Glutamatergic neuron (in vitro differentiated cells): ENCODE results near the gene SLC26A11. TPM values are rescaled to one million over a fixed set of nuclear protein-coding genes. Genes with fewer than 3 reads are reported as not detected.
"Not testable (repeated sequence)": the region's sequence is repeated elsewhere in the genome, so short reads cannot be mapped to it uniquely, and the experiment has no call there.

Experiments used
- DNase-seq: peaks from one replicate; pipeline ENCODE4 v3.0.0; 2022
- H3K27ac Mint-ChIP-seq: one replicate; pipeline ENCODE4 v1.8.0; 2020; ENCODE audit warnings: mild to moderate bottlenecking, mixed read lengths, inconsistent platforms; ENCODE audit not compliant: unreplicated experiment
- H3K27me3 Mint-ChIP-seq: one replicate; pipeline ENCODE4 v1.8.0; 2020; ENCODE audit warnings: mild to moderate bottlenecking, moderate library complexity, mixed read lengths, inconsistent platforms; ENCODE audit not compliant: unreplicated experiment
- H3K36me3 Mint-ChIP-seq: one replicate; pipeline ENCODE4 v1.8.0; 2020; ENCODE audit warnings: mild to moderate bottlenecking, mixed read lengths, inconsistent platforms; ENCODE audit not compliant: unreplicated experiment
- H3K4me1 Mint-ChIP-seq: one replicate; pipeline ENCODE4 v1.8.0; 2020; ENCODE audit warnings: mild to moderate bottlenecking, low read depth, mixed read lengths, inconsistent platforms; ENCODE audit not compliant: unreplicated experiment
- H3K4me3 Mint-ChIP-seq: one replicate; pipeline ENCODE4 v1.8.0; 2020; ENCODE audit warnings: mild to moderate bottlenecking, mixed read lengths, inconsistent platforms; ENCODE audit not compliant: unreplicated experiment
- H3K9me3 Mint-ChIP-seq: one replicate; pipeline ENCODE4 v1.8.0; 2020; ENCODE audit warnings: mild to moderate bottlenecking, moderate library complexity, mixed read lengths, inconsistent platforms; ENCODE audit not compliant: unreplicated experiment
- total RNA-seq: library from RNA; stranded (reverse); fragmentation: NEBNext Ultra II Directional; extraction: Animal tissue kit (Norgen Biotek cat#: 25700); gene quantifications from one replicate; pipeline ENCODE4 v1.2.1, GENCODE V29; 2021; ENCODE audit not compliant: unreplicated experiment
- TF ChIP-seq, protein P1 (sequence below): fragments of 200-600 bp; sonication (generic); IDR thresholded peaks from one replicate; pipeline ENCODE4 v1.5.0; 2021; ENCODE audit not compliant: partially characterized antibody, unreplicated experiment

SLC26A11 gene
- total RNA-seq, 1 donor from 2014 or later, result 15.9 TPM

DNA sequence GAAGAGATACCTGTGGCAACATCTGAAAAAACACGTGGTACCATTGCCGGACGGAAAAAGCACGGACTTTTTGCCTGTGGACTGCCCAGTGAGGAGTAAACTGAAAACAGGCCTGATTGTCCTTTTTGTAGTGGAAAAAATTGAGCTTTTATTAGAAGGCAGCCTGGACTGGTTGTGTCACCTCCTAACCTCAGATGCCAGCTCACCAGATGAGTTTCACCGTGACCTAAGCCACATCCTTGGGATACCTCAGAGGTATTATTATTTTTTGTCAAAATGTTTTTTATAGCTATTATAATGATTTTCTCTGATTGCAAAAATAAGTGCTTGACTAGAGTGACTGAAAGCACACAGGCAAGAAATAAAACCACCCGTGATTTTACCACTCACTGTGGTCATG is 75.3 kb downstream of the SLC26A11 start:
- Mint-ChIP-seq H3K27me3 (peaks cover 2% of the 10 kb centered on the region), H3K9me3 (no peaks in the 10 kb centered on the region), H3K4me3 (no peak overlapping the region), H3K36me3 (peaks cover 6% of the 10 kb centered on the region), H3K27ac (no peak overlapping the region), H3K4me1 (no peaks in the 10 kb centered on the region)
- DNase-seq, result no peak
- TF ChIP-seq, protein P1, sequence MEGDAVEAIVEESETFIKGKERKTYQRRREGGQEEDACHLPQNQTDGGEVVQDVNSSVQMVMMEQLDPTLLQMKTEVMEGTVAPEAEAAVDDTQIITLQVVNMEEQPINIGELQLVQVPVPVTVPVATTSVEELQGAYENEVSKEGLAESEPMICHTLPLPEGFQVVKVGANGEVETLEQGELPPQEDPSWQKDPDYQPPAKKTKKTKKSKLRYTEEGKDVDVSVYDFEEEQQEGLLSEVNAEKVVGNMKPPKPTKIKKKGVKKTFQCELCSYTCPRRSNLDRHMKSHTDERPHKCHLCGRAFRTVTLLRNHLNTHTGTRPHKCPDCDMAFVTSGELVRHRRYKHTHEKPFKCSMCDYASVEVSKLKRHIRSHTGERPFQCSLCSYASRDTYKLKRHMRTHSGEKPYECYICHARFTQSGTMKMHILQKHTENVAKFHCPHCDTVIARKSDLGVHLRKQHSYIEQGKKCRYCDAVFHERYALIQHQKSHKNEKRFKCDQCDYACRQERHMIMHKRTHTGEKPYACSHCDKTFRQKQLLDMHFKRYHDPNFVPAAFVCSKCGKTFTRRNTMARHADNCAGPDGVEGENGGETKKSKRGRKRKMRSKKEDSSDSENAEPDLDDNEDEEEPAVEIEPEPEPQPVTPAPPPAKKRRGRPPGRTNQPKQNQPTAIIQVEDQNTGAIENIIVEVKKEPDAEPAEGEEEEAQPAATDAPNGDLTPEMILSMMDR, result no peak

DNA sequence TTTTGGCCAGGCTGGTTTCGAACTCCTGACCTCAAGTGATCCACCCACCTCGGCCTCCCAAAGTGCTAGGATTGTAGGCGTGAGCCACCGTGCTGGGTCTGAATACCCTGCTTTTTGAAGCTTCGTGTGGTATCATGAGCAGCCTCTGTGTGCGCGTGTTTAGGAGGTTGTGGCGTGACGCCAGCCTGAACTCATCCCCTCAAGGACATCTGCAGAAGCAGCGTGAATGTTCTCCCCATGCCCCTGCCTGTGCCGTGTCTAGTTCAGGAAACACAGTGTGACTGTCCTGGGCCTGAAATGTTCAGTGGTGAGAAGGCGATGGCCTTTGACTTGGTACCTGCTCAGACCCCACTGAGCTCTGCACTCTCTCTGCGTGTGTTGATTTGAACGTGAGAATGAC is 76.0 kb downstream of the SLC26A11 start:
- Mint-ChIP-seq H3K4me1 (no peaks in the 10 kb centered on the region), H3K9me3 (no peaks in the 10 kb centered on the region), H3K27me3 (peaks cover 2% of the 10 kb centered on the region), H3K36me3 (peaks cover 10% of the 10 kb centered on the region), H3K4me3 (no peak overlapping the region), H3K27ac (no peak overlapping the region)
- no peak for DNase-seq
- TF ChIP-seq, protein P1, result no peak

DNA sequence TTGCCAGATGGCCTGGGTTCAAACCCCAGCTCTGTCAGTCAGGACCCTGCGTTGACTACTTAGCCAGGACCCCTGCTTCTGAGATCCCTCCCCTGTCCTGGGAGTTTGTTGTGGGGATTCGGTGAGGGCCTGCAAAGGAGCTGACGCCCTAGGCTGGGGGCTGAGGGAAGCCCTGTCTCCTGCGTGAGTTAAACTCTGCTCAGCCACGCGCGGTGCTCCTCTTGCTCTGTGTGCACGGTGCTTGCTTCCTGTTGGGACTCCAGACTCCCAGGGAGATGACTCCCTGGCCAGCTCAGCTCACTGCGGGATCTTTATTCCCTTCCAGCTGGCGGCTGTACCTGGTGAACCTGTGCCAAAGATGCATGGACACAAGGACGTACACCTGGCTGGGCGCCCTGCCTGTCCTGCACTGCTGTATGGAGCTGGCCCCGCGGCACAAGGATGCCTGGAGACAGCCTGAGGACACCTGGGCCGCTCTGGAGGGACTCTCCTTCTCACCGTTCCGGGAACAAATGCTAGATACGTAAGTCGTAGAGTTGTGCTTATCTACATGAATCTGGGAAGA is 77.9 kb downstream of the SLC26A11 start:
- no peaks in the 10 kb centered on the region for H3K9me3 Mint-ChIP-seq
- H3K4me1 Mint-ChIP-seq, result no peaks in the 10 kb centered on the region
- no peak overlapping the region for H3K4me3 Mint-ChIP-seq
- DNase-seq, result no peak
- H3K36me3 Mint-ChIP-seq, result peaks cover 6% of the 10 kb centered on the region
- no peak overlapping the region for H3K27ac Mint-ChIP-seq
- TF ChIP-seq, protein P1, result no peak
- H3K27me3 Mint-ChIP-seq, result no peaks in the 10 kb centered on the region

DNA sequence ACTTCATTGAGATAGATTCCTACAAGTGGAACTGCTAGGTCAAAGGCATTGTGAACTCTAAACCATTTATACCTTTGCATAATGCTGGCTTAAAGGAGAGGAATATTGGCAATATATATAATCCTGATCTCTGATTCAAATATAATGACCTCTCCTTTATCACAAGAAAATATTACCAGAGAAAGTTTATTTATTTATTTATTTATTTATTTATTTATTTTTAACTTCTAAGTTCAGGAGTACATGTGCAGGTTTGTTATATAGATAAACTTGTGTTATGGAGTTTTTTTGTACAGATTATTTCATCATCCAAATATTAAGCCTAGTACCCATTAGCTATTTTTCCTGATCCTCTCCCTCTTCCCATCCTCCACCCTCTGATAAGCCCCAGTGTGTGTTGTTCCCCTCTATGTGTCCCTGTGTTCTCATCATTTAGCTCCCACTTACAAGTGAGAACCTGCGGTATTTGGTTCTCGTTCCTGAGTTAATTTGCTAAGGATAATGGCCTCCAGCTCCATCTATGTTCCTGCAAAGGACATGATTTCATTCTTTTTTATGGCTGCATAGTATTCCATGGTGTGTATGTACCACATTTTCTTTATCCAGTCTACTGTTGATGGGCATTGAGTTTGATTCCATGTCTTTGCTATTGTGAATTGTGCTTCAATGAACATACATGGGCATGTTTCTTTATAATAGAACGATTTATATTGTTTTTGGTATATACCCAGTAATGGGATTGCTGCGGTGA is 79.3 kb downstream of the SLC26A11 start:
- not testable (repeated sequence) for H3K4me3 Mint-ChIP-seq, H3K27me3 Mint-ChIP-seq, H3K4me1 Mint-ChIP-seq, H3K9me3 Mint-ChIP-seq, H3K36me3 Mint-ChIP-seq, DNase-seq, H3K27ac Mint-ChIP-seq

DNA sequence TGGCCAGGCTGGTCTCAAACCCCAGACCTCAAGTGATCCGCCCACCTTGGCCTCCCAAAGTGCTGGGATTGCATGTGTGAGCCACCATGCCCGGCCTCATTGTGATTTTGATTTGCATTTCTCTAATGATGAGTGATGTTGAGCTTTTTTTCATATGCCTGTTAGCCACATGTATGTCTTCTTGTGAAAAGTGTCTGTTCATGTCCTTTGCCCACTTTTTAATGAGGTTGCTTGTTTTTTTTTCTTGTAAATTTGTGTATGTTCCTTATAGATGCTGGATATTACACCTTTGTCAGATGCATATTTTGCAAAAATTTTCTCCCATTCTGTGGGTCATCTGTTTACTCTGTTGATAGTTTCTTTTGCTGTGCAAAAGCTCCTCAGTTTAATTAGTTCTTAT is 80.5 kb downstream of the SLC26A11 start:
- H3K9me3 Mint-ChIP-seq, DNase-seq: not testable (repeated sequence)
- H3K36me3 Mint-ChIP-seq, result peaks cover 12% of the 10 kb centered on the region

More for the DNA sequence above, 80.5 kb downstream of the SLC26A11 start:
- H3K27ac Mint-ChIP-seq, H3K27me3 Mint-ChIP-seq, H3K4me3 Mint-ChIP-seq, H3K4me1 Mint-ChIP-seq: not testable (repeated sequence)

Other genes with a start within 250 kb of the SLC26A11 start
- 197 TPM for gene TBC1D16, start 184.6 kb upstream of the SLC26A11 start, total RNA-seq
- gene CCDC40, start 183.8 kb upstream of the SLC26A11 start, total RNA-seq, result 25.3 TPM
- gene GAA, start 118.8 kb upstream of the SLC26A11 start, total RNA-seq, result 384 TPM
- gene EIF4A3, start 73.3 kb upstream of the SLC26A11 start, total RNA-seq, result 110 TPM
- 1.1 TPM for gene CARD14, start 50.4 kb upstream of the SLC26A11 start, total RNA-seq
- gene SGSH, start 94 bp upstream of the SLC26A11 start, total RNA-seq, result 17.3 TPM
- 34.7 TPM for gene RNF213, start 40.4 kb downstream of the SLC26A11 start, total RNA-seq
- 42.1 TPM for gene ENDOV, start 194.7 kb downstream of the SLC26A11 start, total RNA-seq